PFSK-1 (cell line): ENCODE results near the gene NBR1.

ENCODE experiments used
- POLR2AphosphoS5 ChIP-seq: IDR thresholded peaks from 2 replicates; pipeline ENCODE4 v1.6.1; 2012; ENCODE audit warnings: low read depth, mild to moderate bottlenecking, control low read depth, low read length, moderate library complexity
- REST ChIP-seq, 2 experiments: IDR thresholded peaks; 2 replicates each; pipeline versions ENCODE4 v1.6.1 to v1.8.0; 2011 to 2012; ENCODE audit warnings: low read depth in 2 of 2, low read length in 2 of 2, control low read depth in 1 of 2, inconsistent platforms in 1 of 2, mild to moderate bottlenecking in 1 of 2, moderate library complexity in 1 of 2; ENCODE audit not compliant: insufficient read depth in 1 of 2
- SIN3A ChIP-seq: IDR thresholded peaks from 2 replicates; pipeline ENCODE4 v1.6.1; 2012; ENCODE audit warnings: mild to moderate bottlenecking, low read length, moderate library complexity, borderline replicate concordance; ENCODE audit not compliant: insufficient read depth

- TF ChIP-seq SIN3A (no peak), POLR2AphosphoS5 (no peak), REST (IDR thresholded peaks at IDR 0.05; ENCODE audit: insufficient read depth in 1 of 2, low read depth in 2 of 2, low read length in 2 of 2) (no peak)
Observed at GRCh38 chr17:43126911-43127290, 44.1 kb upstream of the NBR1 start.
